IPS-18a (cell line): ENCODE measurements around the gene SNX11.
A peak's percentile ranks its signal among the peaks of the same experiment; 100 is the strongest.
"Not testable (repeated sequence)": the region's sequence is repeated elsewhere in the genome, so short reads cannot be mapped to it uniquely, and the experiment has no call there.

Experiments
- H3K27ac ChIP-seq: one replicate; pipeline ENCODE4 v1.5.1; 2013; ENCODE audit warnings: low read length
- H3K27me3 ChIP-seq: one replicate; pipeline ENCODE4 v1.6.1; 2013; ENCODE audit warnings: mild to moderate bottlenecking, low read length; ENCODE audit not compliant: control insufficient read depth, insufficient read depth
- H3K36me3 ChIP-seq: one replicate; pipeline ENCODE4 v1.6.1; 2013; ENCODE audit warnings: low read depth, low read length; ENCODE audit not compliant: control insufficient read depth
- H3K4me1 ChIP-seq: one replicate; pipeline ENCODE4 v1.6.1; 2013; ENCODE audit warnings: low read depth, low read length; ENCODE audit not compliant: control insufficient read depth
- H3K4me3 ChIP-seq: one replicate; pipeline ENCODE4 v1.5.1; 2013; ENCODE audit warnings: low read length
- H3K9ac ChIP-seq: one replicate; pipeline ENCODE4 v1.6.1; 2013; ENCODE audit warnings: mild to moderate bottlenecking, low read length, moderate library complexity
- H3K9me3 ChIP-seq: one replicate; pipeline ENCODE4 v1.6.1; 2013; ENCODE audit warnings: low read depth, low read length; ENCODE audit not compliant: control insufficient read depth

SNX11 gene, protein sequence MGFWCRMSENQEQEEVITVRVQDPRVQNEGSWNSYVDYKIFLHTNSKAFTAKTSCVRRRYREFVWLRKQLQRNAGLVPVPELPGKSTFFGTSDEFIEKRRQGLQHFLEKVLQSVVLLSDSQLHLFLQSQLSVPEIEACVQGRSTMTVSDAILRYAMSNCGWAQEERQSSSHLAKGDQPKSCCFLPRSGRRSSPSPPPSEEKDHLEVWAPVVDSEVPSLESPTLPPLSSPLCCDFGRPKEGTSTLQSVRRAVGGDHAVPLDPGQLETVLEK

DNA sequence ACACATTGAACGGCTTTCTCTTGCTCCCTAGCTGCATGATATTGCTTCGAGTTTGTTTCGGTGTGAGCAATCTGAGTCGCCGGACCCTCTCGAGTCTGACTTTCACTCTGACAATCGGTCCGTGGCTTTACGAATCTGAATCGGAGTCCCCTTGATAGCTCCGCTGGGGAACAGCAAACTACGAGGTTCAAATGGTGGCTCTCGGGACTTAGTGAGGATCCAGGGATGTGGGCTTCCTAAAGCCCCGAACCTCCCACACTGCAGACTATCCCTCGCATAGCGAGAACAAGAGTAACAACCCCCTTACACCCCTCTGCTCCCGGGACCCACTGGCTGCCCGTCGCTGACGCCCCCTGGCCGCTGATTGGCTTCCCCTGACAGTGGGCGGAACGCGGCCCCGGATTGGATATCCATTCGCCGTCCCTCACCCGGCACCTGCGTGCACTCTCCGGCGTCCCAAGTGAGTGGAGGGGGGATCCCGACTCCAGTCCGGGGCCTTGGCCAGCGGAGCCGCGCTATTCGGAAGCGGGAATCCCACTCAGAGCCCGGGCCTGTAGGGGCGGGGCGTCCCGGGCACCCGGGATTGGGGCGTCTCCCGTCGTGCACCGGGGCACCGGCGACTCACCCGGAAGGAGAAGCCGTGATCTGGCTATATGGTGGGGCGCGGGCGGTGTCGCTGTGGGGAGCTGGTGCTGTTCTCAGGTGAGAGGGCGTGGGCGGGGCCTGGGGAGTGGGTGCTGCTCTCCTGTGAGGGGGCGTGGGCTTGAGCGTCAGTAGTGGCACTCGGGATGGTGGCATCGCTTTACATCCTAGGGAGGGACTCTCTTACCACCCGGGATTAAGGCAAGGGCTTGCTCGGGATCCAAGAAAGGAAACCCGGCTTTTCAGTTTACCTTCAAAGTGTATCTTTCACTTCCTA lies at the start of gene SNX11:
Gene SNX11 (plus strand): TSS at position 630 of the 919 bp plus-strand sequence. CDS start 4,278 bp downstream, outside the sequence.
- H3K4me3 ChIP-seq: peak within 1 kb of the TSS; percentile 93
- H3K9ac ChIP-seq: peak within 1 kb of the TSS; percentile 89
- no peaks in the 10 kb centered on the region for H3K27me3 ChIP-seq
- no peaks in the 10 kb centered on the region for H3K9me3 ChIP-seq
- H3K4me1 ChIP-seq: no peaks in the 10 kb centered on the region
- no peaks in the 10 kb centered on the region for H3K36me3 ChIP-seq
- peak within 1 kb of the TSS; percentile 46 for H3K27ac ChIP-seq

DNA sequence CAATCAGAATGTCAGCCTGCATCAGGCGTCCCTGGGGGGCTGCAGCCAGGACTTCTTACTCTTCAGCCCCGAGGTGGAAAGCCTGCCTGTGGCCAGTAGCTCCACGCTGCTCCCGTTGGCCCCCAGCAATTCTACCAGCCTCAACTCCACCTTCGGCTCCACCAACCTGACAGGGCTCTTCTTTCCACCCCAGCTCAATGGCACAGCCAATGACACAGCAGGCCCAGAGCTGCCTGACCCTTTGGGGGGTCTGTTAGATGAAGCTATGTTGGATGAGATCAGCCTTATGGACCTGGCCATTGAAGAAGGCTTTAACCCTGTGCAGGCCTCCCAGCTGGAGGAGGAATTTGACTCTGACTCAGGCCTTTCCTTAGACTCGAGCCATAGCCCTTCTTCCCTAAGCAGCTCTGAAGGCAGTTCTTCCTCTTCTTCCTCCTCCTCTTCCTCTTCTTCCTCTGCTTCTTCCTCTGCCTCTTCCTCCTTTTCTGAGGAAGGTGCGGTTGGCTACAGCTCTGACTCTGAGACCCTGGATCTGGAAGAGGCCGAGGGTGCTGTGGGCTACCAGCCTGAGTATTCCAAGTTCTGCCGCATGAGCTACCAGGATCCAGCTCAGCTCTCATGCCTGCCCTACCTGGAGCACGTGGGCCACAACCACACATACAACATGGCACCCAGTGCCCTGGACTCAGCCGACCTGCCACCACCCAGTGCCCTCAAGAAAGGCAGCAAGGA lies 49.0 kb upstream of the SNX11 start:
- Histone ChIP-seq H3K36me3 (peaks cover 69% of the 10 kb centered on the region), H3K4me3 (no peak overlapping the region), H3K27me3 (no peaks in the 10 kb centered on the region), H3K27ac (no peak overlapping the region), H3K9me3 (no peaks in the 10 kb centered on the region), H3K4me1 (peaks cover 21% of the 10 kb centered on the region), H3K9ac (no peak overlapping the region)

DNA sequence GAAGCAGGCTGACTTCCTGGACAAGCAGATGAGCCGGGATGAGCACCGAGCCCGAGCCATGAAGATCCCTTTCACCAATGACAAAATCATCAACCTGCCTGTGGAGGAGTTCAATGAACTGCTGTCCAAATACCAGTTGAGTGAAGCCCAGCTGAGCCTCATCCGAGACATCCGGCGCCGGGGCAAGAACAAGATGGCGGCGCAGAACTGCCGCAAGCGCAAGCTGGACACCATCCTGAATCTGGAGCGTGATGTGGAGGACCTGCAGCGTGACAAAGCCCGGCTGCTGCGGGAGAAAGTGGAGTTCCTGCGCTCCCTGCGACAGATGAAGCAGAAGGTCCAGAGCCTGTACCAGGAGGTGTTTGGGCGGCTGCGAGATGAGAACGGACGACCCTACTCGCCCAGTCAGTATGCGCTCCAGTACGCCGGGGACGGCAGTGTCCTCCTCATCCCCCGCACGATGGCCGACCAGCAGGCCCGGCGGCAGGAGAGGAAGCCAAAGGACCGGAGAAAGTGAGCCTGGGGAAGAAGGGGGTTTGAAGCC lies 48.4 kb upstream of the SNX11 start:
- Histone ChIP-seq H3K27ac (no peak overlapping the region), H3K4me3 (no peak overlapping the region), H3K9ac (no peak overlapping the region), H3K27me3 (no peaks in the 10 kb centered on the region), H3K4me1 (peaks cover 15% of the 10 kb centered on the region), H3K36me3 (peaks cover 72% of the 10 kb centered on the region), H3K9me3 (no peaks in the 10 kb centered on the region)

DNA sequence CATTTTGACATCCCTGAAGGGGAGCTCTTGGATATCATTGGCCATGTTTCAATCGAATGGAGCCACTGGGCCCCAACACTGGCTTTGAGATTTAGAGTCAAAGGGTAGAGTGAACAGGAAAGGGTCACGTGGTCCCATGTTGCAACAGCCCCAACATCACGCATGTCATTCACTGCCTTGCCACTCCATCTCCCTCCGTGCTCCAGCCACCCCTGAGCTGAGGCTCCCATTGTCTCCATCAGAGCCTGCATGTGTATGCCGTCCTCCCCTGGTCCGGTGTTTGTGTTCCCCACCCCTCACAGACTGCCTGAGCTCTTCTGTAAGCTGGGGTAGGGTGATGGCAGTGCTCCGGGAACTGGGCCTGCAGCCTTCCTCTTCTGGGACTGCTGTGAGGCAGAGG lies 47.3 kb upstream of the SNX11 start:
- H3K36me3 ChIP-seq: peaks cover 82% of the 10 kb centered on the region
- no peak overlapping the region for H3K9ac ChIP-seq

DNA sequence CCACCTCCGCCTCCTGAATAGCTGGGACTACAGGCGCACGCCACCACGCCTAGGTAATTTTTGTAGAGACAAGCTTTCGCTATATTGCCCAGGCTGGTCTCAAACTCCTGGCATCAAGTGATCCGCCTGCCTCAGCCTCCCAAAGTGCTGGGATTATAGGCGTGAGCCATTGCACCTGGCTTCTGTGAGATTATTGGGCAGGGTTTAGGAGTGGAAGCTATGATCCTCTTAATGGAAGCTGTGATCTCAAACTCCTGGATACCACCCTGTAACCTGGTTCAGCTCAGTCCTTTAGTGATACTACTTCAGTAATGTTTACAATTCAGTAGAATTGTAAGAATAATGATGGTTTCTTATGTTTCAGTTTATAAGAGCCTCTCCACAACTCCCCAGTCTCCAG lies 45.3 kb upstream of the SNX11 start:
- H3K27me3 ChIP-seq: no peaks in the 10 kb centered on the region
- no peaks in the 10 kb centered on the region for H3K9me3 ChIP-seq
- peaks cover 7% of the 10 kb centered on the region for H3K4me1 ChIP-seq
- H3K27ac ChIP-seq: no peak overlapping the region
- H3K4me3 ChIP-seq: no peak overlapping the region
- no peak overlapping the region for H3K9ac ChIP-seq
- H3K36me3 ChIP-seq: peaks cover 86% of the 10 kb centered on the region

More for the DNA sequence above, 47.3 kb upstream of the SNX11 start:
- Histone ChIP-seq H3K9me3 (no peaks in the 10 kb centered on the region), H3K27ac (no peak overlapping the region), H3K27me3 (no peaks in the 10 kb centered on the region), H3K4me3 (no peak overlapping the region), H3K4me1 (peaks cover 14% of the 10 kb centered on the region)

DNA sequence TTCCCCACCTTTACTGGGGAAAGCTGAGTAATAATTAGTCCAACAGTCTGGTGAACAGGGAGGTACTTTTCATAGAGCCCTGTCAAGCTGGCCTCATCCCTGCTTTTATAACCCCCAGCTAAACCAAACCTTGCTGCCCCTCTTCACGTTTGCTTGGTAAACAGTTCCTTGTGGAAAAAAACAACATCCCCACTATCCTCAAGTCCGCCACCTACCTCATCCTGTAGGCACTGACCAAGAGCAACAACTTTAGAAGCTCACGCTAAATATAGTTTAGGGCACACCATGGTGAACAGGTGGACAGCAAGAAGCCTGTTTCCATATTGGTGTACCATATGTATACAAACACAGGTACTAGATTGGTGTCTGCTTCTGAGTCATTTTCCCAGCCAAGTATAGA lies 42.9 kb upstream of the SNX11 start:
- H3K4me1 ChIP-seq: peaks cover 7% of the 10 kb centered on the region
- H3K27ac ChIP-seq: no peak overlapping the region
- no peaks in the 10 kb centered on the region for H3K27me3 ChIP-seq
- H3K9ac ChIP-seq: no peak overlapping the region
- H3K36me3 ChIP-seq: peaks cover 76% of the 10 kb centered on the region
- no peak overlapping the region for H3K4me3 ChIP-seq
- no peaks in the 10 kb centered on the region for H3K9me3 ChIP-seq

DNA sequence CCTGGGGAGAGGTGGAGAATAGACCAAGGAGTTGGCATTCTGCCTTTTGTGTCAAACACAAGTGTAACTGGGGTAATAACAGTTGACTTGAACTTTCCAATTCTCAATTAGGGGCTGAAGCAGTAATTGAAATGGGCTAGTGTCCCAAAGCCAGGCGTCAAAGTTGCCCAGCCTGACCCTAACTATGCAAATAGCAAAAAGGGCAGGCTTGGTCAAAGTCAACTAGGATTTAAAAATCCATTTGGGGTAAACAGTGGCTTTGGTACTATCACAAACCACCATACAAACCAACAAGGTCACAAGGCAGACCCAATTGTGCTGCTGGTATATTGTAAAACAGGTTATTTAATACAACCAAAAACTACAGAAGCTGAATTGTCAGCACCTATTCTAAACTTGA lies 41.4 kb upstream of the SNX11 start:
- Histone ChIP-seq H3K27ac (no peak overlapping the region), H3K9ac (no peak overlapping the region), H3K9me3 (no peaks in the 10 kb centered on the region), H3K36me3 (peaks cover 77% of the 10 kb centered on the region), H3K4me1 (peaks cover 7% of the 10 kb centered on the region), H3K4me3 (no peak overlapping the region), H3K27me3 (no peaks in the 10 kb centered on the region)

DNA sequence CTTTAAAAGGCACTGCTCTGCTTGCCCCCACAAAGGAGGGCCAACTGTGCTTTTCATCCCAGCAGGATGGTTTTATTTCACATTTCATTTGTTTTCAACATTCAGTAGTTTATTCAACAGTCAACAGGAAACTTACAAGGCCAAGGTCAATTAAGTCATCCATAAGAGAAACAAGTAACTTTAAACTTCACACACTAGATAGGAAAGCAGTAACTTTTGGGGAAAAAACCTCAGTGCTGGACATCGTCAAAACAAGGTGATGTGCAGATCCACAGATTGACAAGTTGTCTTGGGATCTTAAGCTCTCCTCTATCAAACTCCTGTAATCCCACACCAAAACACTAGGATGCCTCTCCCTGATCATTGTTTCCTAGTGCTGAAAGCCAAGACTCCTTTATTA lies 40.9 kb upstream of the SNX11 start:
- Histone ChIP-seq H3K4me3 (no peak overlapping the region), H3K36me3 (peaks cover 78% of the 10 kb centered on the region), H3K4me1 (peaks cover 7% of the 10 kb centered on the region), H3K9me3 (no peaks in the 10 kb centered on the region), H3K27ac (no peak overlapping the region), H3K27me3 (no peaks in the 10 kb centered on the region), H3K9ac (no peak overlapping the region)

DNA sequence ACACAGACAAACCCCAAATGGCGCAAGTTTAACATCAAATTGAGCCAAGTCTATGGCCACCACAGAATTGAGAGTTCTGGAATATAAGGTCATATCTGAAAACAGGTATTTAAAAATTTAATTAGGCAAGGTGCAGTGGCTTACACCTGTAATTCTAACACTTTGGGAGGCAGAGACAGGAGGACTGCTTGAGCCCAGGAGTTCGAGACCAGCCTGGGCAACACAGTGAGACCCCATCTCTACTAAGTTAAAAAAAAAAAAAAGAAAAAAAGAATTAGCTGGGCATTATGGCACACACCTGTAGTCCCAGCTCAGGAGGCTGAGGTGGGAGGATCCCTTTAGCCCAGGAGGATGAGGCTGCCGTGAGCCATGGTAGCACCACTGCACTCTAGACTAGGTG lies 40.3 kb upstream of the SNX11 start:
- H3K27ac ChIP-seq: no peak overlapping the region
- H3K4me1 ChIP-seq: peaks cover 7% of the 10 kb centered on the region
- H3K27me3 ChIP-seq: no peaks in the 10 kb centered on the region
- H3K9ac ChIP-seq: no peak overlapping the region
- peaks cover 73% of the 10 kb centered on the region for H3K36me3 ChIP-seq
- H3K4me3 ChIP-seq: no peak overlapping the region
- H3K9me3 ChIP-seq: no peaks in the 10 kb centered on the region

DNA sequence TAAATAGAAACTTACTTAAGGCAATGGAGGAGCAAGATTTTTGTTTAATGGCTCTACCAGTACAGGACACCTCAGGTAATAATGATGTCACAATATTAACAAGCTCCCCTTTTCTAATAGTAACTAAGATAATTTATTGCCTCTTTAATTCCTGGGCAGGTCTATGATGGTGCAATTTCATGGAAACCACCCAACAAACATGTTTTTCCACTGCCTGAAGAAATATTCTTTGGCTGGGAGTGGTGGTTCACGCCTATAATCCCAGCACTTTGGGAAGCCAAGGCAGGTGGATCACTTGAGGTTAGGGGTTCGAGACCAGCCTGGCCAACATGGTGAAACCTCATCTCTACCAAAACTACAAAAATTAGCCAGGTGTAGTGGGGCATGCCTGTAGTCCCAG lies 39.8 kb upstream of the SNX11 start:
- not testable (repeated sequence) for H3K27me3 ChIP-seq, H3K9ac ChIP-seq, H3K9me3 ChIP-seq

DNA sequence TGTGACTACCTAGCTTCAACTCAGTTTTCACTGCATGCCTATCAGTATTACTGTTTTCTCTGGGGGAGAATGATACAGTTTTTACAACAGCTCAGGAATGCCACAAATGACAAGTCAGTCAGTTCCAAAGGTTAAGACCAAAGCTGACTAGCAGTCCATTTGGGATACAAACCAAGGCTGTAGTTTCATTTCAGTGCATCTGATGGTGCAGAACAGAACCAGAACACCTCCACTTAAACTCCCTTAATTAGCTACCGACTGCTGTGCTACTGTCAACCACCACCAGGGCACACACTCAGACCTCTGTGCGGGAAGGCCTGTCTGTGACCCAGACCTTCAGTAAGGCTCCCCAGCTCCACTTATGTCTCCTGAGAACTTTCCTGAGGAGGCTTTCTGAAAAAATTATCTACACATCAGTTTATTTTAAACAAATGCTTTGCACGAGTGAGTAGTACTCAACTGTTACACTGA lies 39.0 kb upstream of the SNX11 start:
- H3K27me3 ChIP-seq: no peaks in the 10 kb centered on the region
- H3K4me3 ChIP-seq: no peak overlapping the region
- no peak overlapping the region for H3K9ac ChIP-seq
- peaks cover 7% of the 10 kb centered on the region for H3K4me1 ChIP-seq
- H3K9me3 ChIP-seq: no peaks in the 10 kb centered on the region
- no peak overlapping the region for H3K27ac ChIP-seq
- H3K36me3 ChIP-seq: peaks cover 67% of the 10 kb centered on the region

More for the DNA sequence above, 39.8 kb upstream of the SNX11 start:
- H3K4me1 ChIP-seq, H3K4me3 ChIP-seq, H3K27ac ChIP-seq: not testable (repeated sequence)
- H3K36me3 ChIP-seq: peaks cover 68% of the 10 kb centered on the region
